ENCODE data around the gene A2M.
"Not testable (repeated sequence)": the region's sequence is repeated elsewhere in the genome, so short reads cannot be mapped to it uniquely, and the experiment has no call there.

A2M gene

GRCh38 chr12:9115731-9116559 is at the start of gene A2M:
Gene A2M, minus strand, starts transcription at chr12:9115919. Its CDS starts 70 bp downstream, at chr12:9115849.
- Histone ChIP-seq H3K4me3 (ENCODE audit: low read length) (no peak within 1 kb of the TSS), H3K27me3 (ENCODE audit: control insufficient read depth, insufficient read depth, low read length) (no peaks in the 10 kb centered on the region), H3K36me3 (ENCODE audit: control insufficient read depth, low read depth, low read length) (no peaks in the 10 kb centered on the region), H3K9me3 (ENCODE audit: control insufficient read depth, low read depth, low read length) (no peaks in the 10 kb centered on the region), H3K9ac (ENCODE audit: low read length) (no peak within 1 kb of the TSS), H3K4me1 (ENCODE audit: control insufficient read depth, low read depth, low read length) (no peaks in the 10 kb centered on the region), H3K27ac (ENCODE audit: low read length) (no peak within 1 kb of the TSS)

- no peaks in the 10 kb centered on the region for H3K27me3 ChIP-seq (ENCODE audit: control insufficient read depth, insufficient read depth, low read length)
- H3K4me1 ChIP-seq (ENCODE audit: control insufficient read depth, low read depth, low read length), result peaks cover 10% of the 10 kb centered on the region
- H3K9ac ChIP-seq (ENCODE audit: low read length), result no peak overlapping the region
- no peaks in the 10 kb centered on the region for H3K9me3 ChIP-seq (ENCODE audit: control insufficient read depth, low read depth, low read length)
- no peak overlapping the region for H3K4me3 ChIP-seq (ENCODE audit: low read length)
- no peaks in the 10 kb centered on the region for H3K36me3 ChIP-seq (ENCODE audit: control insufficient read depth, low read depth, low read length)
- H3K27ac ChIP-seq (ENCODE audit: low read length), result no peak overlapping the region
Observed at GRCh38 chr12:9163392-9163791, 47.7 kb upstream of the A2M start.

GRCh38 chr12:9156119-9156518 is 40.4 kb upstream of the A2M start:
- no peak overlapping the region for H3K9ac ChIP-seq (ENCODE audit: low read length)

GRCh38 chr12:9149372-9149771 is 33.7 kb upstream of the A2M start:
- H3K27me3 ChIP-seq (ENCODE audit: control insufficient read depth, insufficient read depth, low read length), result no peaks in the 10 kb centered on the region
- no peaks in the 10 kb centered on the region for H3K4me1 ChIP-seq (ENCODE audit: control insufficient read depth, low read depth, low read length)
- H3K4me3 ChIP-seq (ENCODE audit: low read length), result no peak overlapping the region
- H3K9me3 ChIP-seq (ENCODE audit: control insufficient read depth, low read depth, low read length), result no peaks in the 10 kb centered on the region
- H3K36me3 ChIP-seq (ENCODE audit: control insufficient read depth, low read depth, low read length), result no peaks in the 10 kb centered on the region
- no peak overlapping the region for H3K9ac ChIP-seq (ENCODE audit: low read length)
- no peak overlapping the region for H3K27ac ChIP-seq (ENCODE audit: low read length)

More at GRCh38 chr12:9156119-9156518, 40.4 kb upstream of the A2M start:
- H3K27me3 ChIP-seq (ENCODE audit: control insufficient read depth, insufficient read depth, low read length), result no peaks in the 10 kb centered on the region
- H3K36me3 ChIP-seq (ENCODE audit: control insufficient read depth, low read depth, low read length), result no peaks in the 10 kb centered on the region
- no peaks in the 10 kb centered on the region for H3K4me1 ChIP-seq (ENCODE audit: control insufficient read depth, low read depth, low read length)
- H3K4me3 ChIP-seq (ENCODE audit: low read length), result no peak overlapping the region
- no peak overlapping the region for H3K27ac ChIP-seq (ENCODE audit: low read length)
- no peaks in the 10 kb centered on the region for H3K9me3 ChIP-seq (ENCODE audit: control insufficient read depth, low read depth, low read length)

GRCh38 chr12:9148926-9149325 is 33.2 kb upstream of the A2M start:
- Histone ChIP-seq H3K4me1 (ENCODE audit: control insufficient read depth, low read depth, low read length) (no peaks in the 10 kb centered on the region), H3K4me3 (ENCODE audit: low read length) (no peak overlapping the region), H3K27me3 (ENCODE audit: control insufficient read depth, insufficient read depth, low read length) (no peaks in the 10 kb centered on the region), H3K9me3 (ENCODE audit: control insufficient read depth, low read depth, low read length) (peaks cover 4% of the 10 kb centered on the region), H3K36me3 (ENCODE audit: control insufficient read depth, low read depth, low read length) (no peaks in the 10 kb centered on the region), H3K9ac (ENCODE audit: low read length) (no peak overlapping the region), H3K27ac (ENCODE audit: low read length) (no peak overlapping the region)

- no peak overlapping the region for H3K4me3 ChIP-seq (ENCODE audit: low read length)
- no peak overlapping the region for H3K9ac ChIP-seq (ENCODE audit: low read length)
- H3K27ac ChIP-seq (ENCODE audit: low read length), result no peak overlapping the region
- peaks cover 6% of the 10 kb centered on the region for H3K9me3 ChIP-seq (ENCODE audit: control insufficient read depth, low read depth, low read length)
- no peaks in the 10 kb centered on the region for H3K27me3 ChIP-seq (ENCODE audit: control insufficient read depth, insufficient read depth, low read length)
- no peaks in the 10 kb centered on the region for H3K36me3 ChIP-seq (ENCODE audit: control insufficient read depth, low read depth, low read length)
- H3K4me1 ChIP-seq (ENCODE audit: control insufficient read depth, low read depth, low read length), result no peaks in the 10 kb centered on the region
Observed at GRCh38 chr12:9147461-9147860, 31.7 kb upstream of the A2M start.

- Histone ChIP-seq H3K9me3 (ENCODE audit: control insufficient read depth, low read depth, low read length) (peaks cover 6% of the 10 kb centered on the region), H3K27ac (ENCODE audit: low read length) (no peak overlapping the region), H3K4me1 (ENCODE audit: control insufficient read depth, low read depth, low read length) (no peaks in the 10 kb centered on the region), H3K9ac (ENCODE audit: low read length) (no peak overlapping the region), H3K36me3 (ENCODE audit: control insufficient read depth, low read depth, low read length) (no peaks in the 10 kb centered on the region), H3K4me3 (ENCODE audit: low read length) (no peak overlapping the region), H3K27me3 (ENCODE audit: control insufficient read depth, insufficient read depth, low read length) (no peaks in the 10 kb centered on the region)
Observed at GRCh38 chr12:9144730-9145106, 29.0 kb upstream of the A2M start.

- H3K9ac ChIP-seq (ENCODE audit: low read length), result no peak overlapping the region
- no peaks in the 10 kb centered on the region for H3K27me3 ChIP-seq (ENCODE audit: control insufficient read depth, insufficient read depth, low read length)
- H3K4me3 ChIP-seq (ENCODE audit: low read length), result no peak overlapping the region
- H3K4me1 ChIP-seq (ENCODE audit: control insufficient read depth, low read depth, low read length), result no peaks in the 10 kb centered on the region
- H3K27ac ChIP-seq (ENCODE audit: low read length), result no peak overlapping the region
- peaks cover 8% of the 10 kb centered on the region for H3K9me3 ChIP-seq (ENCODE audit: control insufficient read depth, low read depth, low read length)
- no peaks in the 10 kb centered on the region for H3K36me3 ChIP-seq (ENCODE audit: control insufficient read depth, low read depth, low read length)
Observed at GRCh38 chr12:9143929-9144729, 28.4 kb upstream of the A2M start.

GRCh38 chr12:9143137-9143536 is 27.4 kb upstream of the A2M start:
- Histone ChIP-seq H3K36me3 (ENCODE audit: control insufficient read depth, low read depth, low read length) (no peaks in the 10 kb centered on the region), H3K27me3 (ENCODE audit: control insufficient read depth, insufficient read depth, low read length) (no peaks in the 10 kb centered on the region), H3K9ac (ENCODE audit: low read length) (no peak overlapping the region), H3K4me3 (ENCODE audit: low read length) (no peak overlapping the region), H3K4me1 (ENCODE audit: control insufficient read depth, low read depth, low read length) (no peaks in the 10 kb centered on the region), H3K9me3 (ENCODE audit: control insufficient read depth, low read depth, low read length) (peaks cover 11% of the 10 kb centered on the region), H3K27ac (ENCODE audit: low read length) (no peak overlapping the region)

GRCh38 chr12:9139588-9140290 is 24.0 kb upstream of the A2M start:
- not testable (repeated sequence) for H3K9ac ChIP-seq (ENCODE audit: low read length); H3K36me3 ChIP-seq (ENCODE audit: control insufficient read depth, low read depth, low read length); H3K4me3 ChIP-seq (ENCODE audit: low read length); H3K4me1 ChIP-seq (ENCODE audit: control insufficient read depth, low read depth, low read length); H3K27ac ChIP-seq (ENCODE audit: low read length); H3K27me3 ChIP-seq (ENCODE audit: control insufficient read depth, insufficient read depth, low read length)
- peaks cover 11% of the 10 kb centered on the region for H3K9me3 ChIP-seq (ENCODE audit: control insufficient read depth, low read depth, low read length)

- no peaks in the 10 kb centered on the region for H3K4me1 ChIP-seq (ENCODE audit: control insufficient read depth, low read depth, low read length)
- H3K27me3 ChIP-seq (ENCODE audit: control insufficient read depth, insufficient read depth, low read length), result no peaks in the 10 kb centered on the region
- H3K36me3 ChIP-seq (ENCODE audit: control insufficient read depth, low read depth, low read length), result no peaks in the 10 kb centered on the region
- no peak overlapping the region for H3K27ac ChIP-seq (ENCODE audit: low read length)
- H3K9me3 ChIP-seq (ENCODE audit: control insufficient read depth, low read depth, low read length), result peaks cover 4% of the 10 kb centered on the region
- H3K4me3 ChIP-seq (ENCODE audit: low read length), result no peak overlapping the region
- no peak overlapping the region for H3K9ac ChIP-seq (ENCODE audit: low read length)
Observed at GRCh38 chr12:9135903-9136310, 20.2 kb upstream of the A2M start.

All from iPS-18a (cell line).